Stomach (tissue), 9 donors: ENCODE results near the gene SIRT2. TPM values are rescaled to one million over a fixed set of nuclear protein-coding genes. Genes with fewer than 3 reads are reported as not detected.

Experiments used
- DNase-seq, 2 donors: peaks; one replicate each; pipeline versions ENCODE4 v3.0.0 to v3.0.0-alpha.2; 2013 to 2019
- H3K27ac ChIP-seq, 5 donors: fragments of 200-600 bp in 4 of 5; sonication (generic) in 4 of 5; one replicate each; pipeline ENCODE4 v1.5.1; 2013 to 2019; ENCODE audit warnings: mild to moderate bottlenecking in 1 of 5, moderate library complexity in 1 of 5
- H3K27me3 ChIP-seq, 3 donors: fragments of 200-600 bp; sonication (generic); one replicate each; pipeline ENCODE4 v1.5.1; 2017 to 2019; ENCODE audit warnings: mixed run types in 1 of 3
- H3K36me3 ChIP-seq, 4 donors: fragments of 200-600 bp; sonication (generic); 1 replicate in 3 of 4; 2 replicates in 1 of 4; pipeline ENCODE4 v1.5.1; 2016 to 2019
- H3K4me1 ChIP-seq, 4 donors: fragments of 200-600 bp; sonication (generic); one replicate each; pipeline ENCODE4 v1.5.1; 2016 to 2019
- H3K4me3 ChIP-seq, 4 donors: fragments of 200-600 bp; sonication (generic) in 3 of 4; one replicate each; pipeline ENCODE4 v1.5.1; 2016 to 2019; ENCODE audit warnings: mild to moderate bottlenecking in 1 of 4
- H3K9me3 ChIP-seq, 4 donors: fragments of 200-600 bp; sonication (generic); one replicate each; pipeline ENCODE4 v1.5.1; 2016 to 2019
- CTCF ChIP-seq, 7 experiments: fragments of 450-650 bp in 4 of 7; fragments of 200-600 bp in 3 of 7; sonication (generic) in 3 of 7; IDR thresholded peaks; one replicate each; pipeline ENCODE4 v1.5.1; 2016 to 2019; ENCODE audit warnings: antibody characterized with exemption in 7 of 7, control low read depth in 2 of 7, mild to moderate bottlenecking in 1 of 7
- EP300 ChIP-seq: sonication (generic); formaldehyde crosslinking; IDR thresholded peaks from one replicate; pipeline ENCODE4 v1.6.1; 2017; ENCODE audit warnings: antibody characterized with exemption
- POLR2A ChIP-seq, 4 donors: fragments of 450-650 bp; IDR thresholded peaks; one replicate each; pipeline ENCODE4 v1.6.1; 2016; ENCODE audit warnings: antibody characterized with exemption in 4 of 4, control low read depth in 2 of 4, mild to moderate bottlenecking in 1 of 4, moderate library complexity in 1 of 4
- POLR2AphosphoS5 ChIP-seq, 3 donors: sonication (generic); formaldehyde crosslinking; IDR thresholded peaks; one replicate each; pipeline ENCODE4 v1.6.1; 2016; ENCODE audit warnings: antibody characterized with exemption in 3 of 3
- WGBS, 5 donors: extraction: QIAGEN DNeasy Blood & Tissue Kit in 3 of 5; methylation state at CpG; one replicate each; pipeline versions ENCODE4 v1.1.5 to v1.1.7; 2013 to 2018; 5-methylcytosine and 5-hydroxymethylcytosine counted together
- intact Hi-C: fragments of 100-400 bp; cut with DNase I; formaldehyde crosslinking; loops from one replicate; pipeline ENCODE4 v1.15.1; 2023; ENCODE audit warnings: low total_unique reads
- polyA plus RNA-seq, 3 donors: library from polyadenylated mRNA; stranded (reverse); fragments of 200-250 nt; gene quantifications; one replicate each; pipeline ENCODE4 v1.2.3, GENCODE V29; 2013
- total RNA-seq, 5 donors: library from RNA; depleted of rRNA; stranded (reverse); fragments of >200 nt; gene quantifications; one replicate each; pipeline versions ENCODE4 v1.1.0 to v1.2.3, GENCODE V29; 2014 to 2016
- donor health status: healthy with polysubstance abuse.
- donor health status: Bipolar disorder and iron deficiency.
- donor health status: healthy.

SIRT2 gene
- total and polyA plus RNA-seq, 8 donors = 21.1 to 764 (median 34.3) TPM

- DNase-seq = no peak
- Histone ChIP-seq H3K4me1 (peaks cover 55 to 79% (median 66%) of the 10 kb centered on the region in 4 donors), H3K9me3 (no peaks in the 10 kb centered on the region), H3K36me3 (peaks cover 58 to 69% (median 67%) of the 10 kb centered on the region in 4 donors), H3K27me3 (no peaks in the 10 kb centered on the region), H3K4me3 (no peak overlapping the region), H3K27ac (peak overlapping the region; percentile 63 to 97 (median 68))
- 50 to 64% (median 58%) methylated on average over 8 of the region's 8 CpGs for WGBS, 5 donors
- intact Hi-C loops = no loop called here
- TF ChIP-seq POLR2AphosphoS5 (IDR thresholded peaks at IDR 0.05) = no peak
- TF ChIP-seq CTCF (IDR thresholded peaks at IDR 0.05) = no peak
- TF ChIP-seq EP300 = no peak
Measured at GRCh38 chr19:38836159-38836982, 63.0 kb downstream of the SIRT2 start.

- H3K27ac ChIP-seq = peak overlapping the region in 4 of 5 donors; percentile 52 to 97 (median 66)
- no peaks in the 10 kb centered on the region for H3K27me3 ChIP-seq
- TF ChIP-seq CTCF (IDR thresholded peaks at IDR 0.05) = no peak
- no peak for TF ChIP-seq POLR2A (IDR thresholded peaks at IDR 0.05)
- TF ChIP-seq POLR2AphosphoS5 (IDR thresholded peaks at IDR 0.05) = no peak
- no peak for TF ChIP-seq EP300
- H3K4me3 ChIP-seq = no peak overlapping the region
- peaks cover 52 to 77% (median 68%) of the 10 kb centered on the region in 4 donors for H3K4me1 ChIP-seq
- no peaks in the 10 kb centered on the region for H3K9me3 ChIP-seq
- intact Hi-C loops = no loop called here
- DNase-seq = no peak
- H3K36me3 ChIP-seq = peaks cover 47 to 59% (median 57%) of the 10 kb centered on the region in 4 donors
- 93 to 97% (median 95%) methylated on average over 6 of the region's 6 CpGs for WGBS, 5 donors
Measured at GRCh38 chr19:38834590-38834989, 64.8 kb downstream of the SIRT2 start.

GRCh38 chr19:38834104-38834490 is 65.3 kb downstream of the SIRT2 start:
- Histone ChIP-seq H3K27me3 (no peaks in the 10 kb centered on the region), H3K27ac (peak overlapping the region in 2 of 5 donors; percentile 78 to 97), H3K4me3 (no peak overlapping the region), H3K4me1 (peaks cover 47 to 77% (median 65%) of the 10 kb centered on the region in 4 donors), H3K9me3 (no peaks in the 10 kb centered on the region), H3K36me3 (peaks cover 47 to 58% (median 56%) of the 10 kb centered on the region in 4 donors)
- no peak for DNase-seq
- WGBS, 5 donors = 88 to 98% (median 96%) methylated on average over 4 of the region's 4 CpGs
- intact Hi-C loops = no loop called here
- TF ChIP-seq POLR2A (IDR thresholded peaks at IDR 0.05) (no peak), EP300 (no peak), POLR2AphosphoS5 (IDR thresholded peaks at IDR 0.05) (no peak), CTCF (IDR thresholded peaks at IDR 0.05) (no peak)

- intact Hi-C loops = no loop called here
- 88 to 95% (median 91%) methylated on average over 7 of the region's 7 CpGs for WGBS, 5 donors
- no peak for TF ChIP-seq CTCF (IDR thresholded peaks at IDR 0.05)
- no peak for TF ChIP-seq POLR2A (IDR thresholded peaks at IDR 0.05)
- TF ChIP-seq EP300 = no peak
- no peak for TF ChIP-seq POLR2AphosphoS5 (IDR thresholded peaks at IDR 0.05)
- peaks cover 36 to 77% (median 60%) of the 10 kb centered on the region in 4 donors for H3K4me1 ChIP-seq
- H3K27me3 ChIP-seq = no peaks in the 10 kb centered on the region
- DNase-seq = no peak
- peak overlapping the region in 4 of 5 donors; percentile 94 to 97 (median 96) for H3K27ac ChIP-seq
- H3K9me3 ChIP-seq = no peaks in the 10 kb centered on the region
- H3K4me3 ChIP-seq = no peak overlapping the region
- H3K36me3 ChIP-seq = peaks cover 44 to 58% (median 56%) of the 10 kb centered on the region in 4 donors
Measured at GRCh38 chr19:38833092-38833425, 66.4 kb downstream of the SIRT2 start.
